Fibroblast of villous mesenchyme (primary cell): ENCODE measurements around the gene CDK19. TPM values are rescaled to one million over a fixed set of nuclear protein-coding genes. Genes with fewer than 3 reads are reported as not detected.

Source experiments
- DNase-seq: peaks from one replicate; pipeline ENCODE4 v3.0.0-alpha.2; 2010; ENCODE audit warnings: low read depth
- H3K4me3 ChIP-seq: 2 replicates; pipeline ENCODE4 v1.5.1; 2011; ENCODE audit warnings: low read depth, mild to moderate bottlenecking, low read length
- CTCF ChIP-seq: IDR thresholded peaks from 2 replicates; pipeline ENCODE4 v1.5.1; 2012; ENCODE audit warnings: low read depth, mild to moderate bottlenecking, low read length; ENCODE audit not compliant: insufficient read depth
- small RNA-seq: library from RNA; depleted of rRNA; stranded (forward); fragments of <200 nt; gene quantifications from one replicate; pipeline ENCODE3, GENCODE V24; 2012
- total RNA-seq: library from RNA; depleted of rRNA; stranded (reverse); fragments of >200 nt; gene quantifications from 2 replicates; pipeline ENCODE4 v1.2.3, GENCODE V29; 2012

CDK19 gene
- total RNA-seq, 1 donor: 9.9 TPM

- no peak for TF ChIP-seq CTCF
- no peak for DNase-seq
- no peak overlapping the region for H3K4me3 ChIP-seq
Measured at GRCh38 chr6:110560239-110561007, 254.8 kb downstream of the CDK19 start.

Small RNA genes within 50 kb of the gene (small RNA-seq; reads per million reads assigned to genes)
- gene RNU6-1115P (not detected), gene RNU6-957P (not detected), gene SNORA40C (0.85 reads per million)

Other genes starting within 250 kb of the CDK19 start
- 80.5 and 123 TPM in 2 replicates for gene AMD1, start 59.3 kb upstream of the CDK19 start, total RNA-seq
- 47.4 and 65.2 TPM in 2 replicates for gene GTF3C6, start 143.2 kb upstream of the CDK19 start, total RNA-seq
- gene RPF2, start 166.6 kb upstream of the CDK19 start, total RNA-seq: 21.3 and 34.5 TPM in 2 replicates